ENCODE results near the gene CDC27. TPM values are rescaled to one million over a fixed set of nuclear protein-coding genes. Genes with fewer than 3 reads are reported as not detected.
"Not testable (repeated sequence)": the region's sequence is repeated elsewhere in the genome, so short reads cannot be mapped to it uniquely, and the experiment has no call there.

Gene CDC27
- total RNA-seq, 1 experiment from 2014 or later: 100 TPM

DNA sequence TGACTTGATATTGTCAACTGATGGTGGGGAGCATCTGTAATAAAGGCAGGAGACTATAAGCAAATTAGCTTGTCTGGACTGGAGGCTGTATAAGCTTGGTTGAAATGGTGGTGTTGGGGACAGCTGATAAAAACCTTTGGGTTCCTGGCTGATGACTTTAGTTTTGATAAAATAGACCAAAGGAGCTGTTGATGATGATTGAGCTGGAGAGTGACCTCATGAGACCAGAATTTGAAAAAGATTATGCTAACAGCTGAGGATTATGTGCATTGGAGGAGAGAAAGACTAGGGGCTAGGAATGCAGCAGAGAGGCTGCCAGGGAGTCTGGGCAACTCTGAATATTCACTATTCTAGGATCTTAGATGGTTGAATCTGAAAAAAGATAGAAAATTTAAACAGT is 8.7 kb upstream of the CDC27 start:
- DNase-seq (ENCODE audit: low spot score): no peak

DNA sequence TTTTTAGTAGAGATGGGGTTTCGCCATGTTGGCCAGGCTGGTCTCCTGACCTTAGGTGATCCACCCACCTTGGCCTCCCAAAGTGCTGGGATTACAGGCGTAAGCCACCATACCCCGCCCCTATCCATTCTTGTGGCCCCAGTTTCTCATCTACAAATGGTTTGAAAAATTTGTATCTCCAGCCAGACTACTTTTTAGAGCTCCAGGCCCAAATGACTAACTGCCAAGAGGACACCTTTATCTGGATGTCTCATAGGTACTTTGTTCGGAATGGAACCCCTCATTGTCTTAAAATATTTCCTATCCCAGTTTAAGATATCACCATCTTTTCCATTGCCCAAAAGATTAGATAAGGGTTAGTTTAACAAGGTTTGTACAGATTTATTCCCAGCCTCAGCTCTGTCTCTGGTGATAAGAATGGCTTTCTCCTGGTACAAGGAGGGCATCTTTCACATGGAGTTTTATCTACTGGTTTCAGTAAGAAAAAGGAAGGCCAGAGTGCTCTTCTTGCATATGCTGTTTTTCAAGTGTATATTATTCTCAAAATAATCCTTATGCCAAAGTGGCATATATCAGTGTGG is 4.9 kb upstream of the CDC27 start:
- DNase-seq (ENCODE audit: low spot score): no peak

DNA sequence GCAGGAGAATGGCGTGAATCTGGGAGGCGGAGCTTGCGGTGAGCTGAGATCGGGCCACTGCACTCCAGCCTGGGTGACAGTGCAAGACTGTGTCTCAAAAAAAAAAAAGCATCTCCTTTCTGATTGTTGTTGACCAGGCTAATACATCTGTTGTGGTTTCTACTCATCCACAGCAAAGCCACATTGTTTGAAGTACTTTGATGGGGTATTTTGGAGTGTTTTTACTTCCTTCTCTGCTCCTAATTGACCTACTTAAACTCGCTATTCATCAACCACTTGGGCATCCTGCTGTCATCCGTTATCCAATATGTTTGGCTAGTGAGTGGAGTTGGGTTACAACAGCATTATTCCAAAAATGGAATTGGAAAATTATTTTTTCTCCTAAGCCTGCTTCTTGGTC is 3.5 kb upstream of the CDC27 start:
- peak; percentile 48 for DNase-seq (ENCODE audit: low spot score)

DNA sequence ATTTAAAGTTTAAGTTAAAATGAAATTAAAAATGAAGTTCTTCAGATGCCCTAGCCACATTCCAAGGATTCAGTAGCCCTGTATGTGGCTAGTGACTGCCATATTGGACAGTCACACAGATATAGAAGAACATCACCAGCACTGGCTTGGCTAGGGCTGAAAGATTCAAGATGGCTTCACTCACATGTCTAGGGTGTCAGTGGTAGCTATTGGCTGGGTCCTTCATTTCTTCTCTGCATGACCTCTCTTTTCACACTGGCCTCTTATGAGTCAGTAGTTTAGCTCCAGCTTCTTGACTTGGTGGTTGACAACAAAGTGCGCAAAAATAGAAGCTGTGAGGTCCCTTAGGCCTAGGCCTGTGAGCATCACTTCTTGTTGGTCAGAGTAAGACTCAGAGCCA is 1.7 kb upstream of the CDC27 start:
- DNase-seq (ENCODE audit: low spot score): no peak

DNA sequence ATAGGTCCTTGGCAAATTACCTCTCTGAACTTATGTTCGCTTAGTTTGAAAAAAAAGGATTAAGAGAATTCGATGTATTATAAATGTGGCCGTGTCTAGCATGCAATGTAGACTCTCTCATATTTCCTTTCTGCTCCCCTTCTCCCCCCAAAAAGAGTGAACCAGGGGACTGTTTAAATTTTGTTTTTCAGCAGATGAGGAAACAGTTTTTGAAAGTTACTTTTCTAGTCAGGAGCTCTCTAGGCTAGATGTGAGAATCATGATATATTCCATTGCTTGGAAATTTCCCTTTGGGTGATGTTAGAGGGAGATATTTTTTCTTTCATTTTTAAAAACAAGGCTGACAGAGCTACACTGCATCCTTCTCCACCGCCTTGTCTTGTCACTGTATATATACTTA is 1.1 kb upstream of the CDC27 start:
- DNase-seq (ENCODE audit: low spot score): no peak

DNA sequence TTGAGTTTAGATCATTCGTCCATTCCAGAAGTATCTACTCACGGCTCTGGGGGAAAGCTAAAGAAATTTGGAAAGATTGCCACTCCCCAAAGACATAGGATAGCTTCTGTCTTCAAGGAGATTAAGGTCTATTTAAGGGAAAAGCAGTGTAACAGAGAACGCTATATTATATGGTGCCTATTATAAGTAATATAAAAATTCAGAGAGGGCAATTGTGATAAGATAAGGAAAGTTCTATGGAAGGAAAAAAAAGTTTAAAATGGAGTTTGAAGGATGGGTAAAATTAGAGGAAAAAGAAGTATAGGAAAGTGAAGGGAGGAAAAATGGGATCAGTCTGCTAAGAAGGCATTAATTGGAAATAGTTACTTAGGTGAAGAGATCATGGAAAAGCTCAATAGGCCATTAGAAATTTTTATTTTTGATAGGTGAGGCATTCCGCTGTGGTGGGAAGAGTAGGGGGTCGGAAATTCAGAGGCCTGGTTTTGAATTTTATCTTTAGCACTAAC is 690 bp upstream of the CDC27 start:
- no peak for DNase-seq (ENCODE audit: low spot score)

DNA sequence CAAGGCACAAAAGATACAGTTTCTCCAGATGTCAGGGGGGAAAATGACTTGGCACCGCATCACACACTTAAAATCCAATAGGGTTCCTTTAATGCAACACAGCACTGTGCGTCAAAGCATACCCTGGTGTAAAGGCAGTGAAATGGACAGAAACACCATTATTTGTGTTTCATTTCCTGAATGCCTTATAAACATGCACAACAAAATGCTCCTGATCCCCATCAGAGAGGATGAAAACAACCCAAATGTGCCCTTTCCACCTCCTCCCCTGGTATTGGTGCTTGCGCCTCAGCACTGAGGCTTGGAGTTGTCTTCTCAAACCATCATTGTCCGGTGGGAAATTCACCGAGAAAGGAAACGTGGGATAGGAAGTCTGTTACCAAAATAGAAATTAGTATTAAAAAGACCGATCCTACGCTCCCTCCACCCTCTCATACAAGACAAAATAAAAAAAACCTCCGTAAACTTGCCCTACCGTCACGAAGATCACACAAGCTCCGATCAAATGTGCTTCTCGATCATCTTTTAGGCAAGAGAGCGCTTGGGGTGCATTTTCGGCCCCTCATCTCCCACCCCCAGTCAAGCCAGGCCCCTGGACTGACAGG is 722 bp downstream of the CDC27 start:
- DNase-seq (ENCODE audit: low spot score): no peak

DNA sequence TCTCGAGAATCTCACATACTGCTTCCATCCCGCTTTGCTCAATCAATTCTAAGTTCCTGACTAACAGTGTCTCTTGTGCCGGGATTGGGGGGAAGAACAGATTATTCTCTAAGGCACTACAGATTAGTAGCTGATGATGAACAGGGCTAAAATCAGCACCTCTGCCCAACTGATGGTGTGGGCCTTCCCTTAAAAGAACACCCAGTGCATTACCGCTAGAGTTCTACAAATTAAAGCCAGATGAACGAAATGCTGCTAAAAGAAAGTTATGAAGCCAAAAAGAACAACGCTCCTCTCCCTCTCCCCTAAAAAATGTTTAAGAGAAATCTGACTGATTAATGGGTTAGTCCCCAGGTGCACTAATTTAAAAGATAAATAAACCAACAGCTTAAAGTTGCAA is 4.4 kb downstream of the CDC27 start:
- no peak for DNase-seq (ENCODE audit: low spot score)

DNA sequence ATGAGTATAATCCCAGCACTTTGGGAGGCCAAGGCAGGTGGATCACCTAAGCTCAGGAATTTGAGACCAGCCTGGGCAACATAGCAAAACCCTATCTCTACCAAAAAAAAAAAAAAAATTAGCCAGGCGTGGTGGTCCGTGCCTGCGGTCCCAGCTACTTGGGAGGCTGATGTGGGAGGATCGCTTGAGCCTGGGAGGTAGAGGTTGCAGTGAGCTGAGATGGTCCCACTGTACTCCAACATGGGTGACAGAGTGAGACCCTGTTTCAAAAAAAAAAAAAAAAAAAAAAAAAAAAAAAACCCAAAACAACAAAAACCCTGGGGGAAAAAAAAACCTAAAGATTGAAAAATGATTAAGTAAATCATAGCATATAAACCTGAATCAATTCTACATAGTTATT is 8.1 kb downstream of the CDC27 start:
- DNase-seq (ENCODE audit: low spot score): not testable (repeated sequence)

DNA sequence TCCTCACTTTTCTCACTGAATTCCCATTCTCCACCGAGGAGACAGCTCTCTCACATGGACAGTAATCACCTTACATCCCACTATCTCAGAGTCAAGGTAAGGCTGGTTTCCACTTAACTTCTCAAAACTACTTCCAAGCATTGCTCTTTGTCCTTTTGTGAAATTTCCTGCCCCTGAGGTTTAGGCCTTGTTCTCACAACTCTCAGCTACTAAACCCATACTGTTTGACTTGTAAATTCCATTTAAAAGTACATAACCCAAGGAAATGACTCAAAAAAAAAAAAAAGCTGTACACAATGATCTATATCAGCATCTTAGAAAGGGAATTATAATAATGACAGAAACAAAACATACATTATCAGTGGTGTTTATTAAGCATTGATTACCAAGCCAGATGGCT is 8.8 kb downstream of the CDC27 start:
- no peak for DNase-seq (ENCODE audit: low spot score)

DNA sequence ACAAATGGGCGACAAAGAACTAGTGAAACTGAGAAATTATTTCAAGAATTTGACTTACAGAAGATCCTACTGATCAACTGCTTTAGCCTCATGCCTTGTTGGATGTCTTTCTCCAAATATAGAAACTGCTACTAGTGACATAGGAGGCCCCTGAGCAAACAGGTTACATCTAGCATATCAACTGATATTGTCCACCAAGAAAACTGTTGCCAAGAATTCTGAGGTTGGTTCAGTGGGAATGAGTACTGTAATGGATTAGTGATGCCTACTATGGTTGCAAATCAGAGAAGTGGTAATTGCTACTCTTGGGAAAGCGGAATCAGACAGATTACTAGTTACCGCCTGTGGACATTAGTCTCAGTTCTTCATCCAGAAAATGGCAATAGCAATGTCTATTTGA is 10.0 kb downstream of the CDC27 start:
- no peak for DNase-seq (ENCODE audit: low spot score)

DNA sequence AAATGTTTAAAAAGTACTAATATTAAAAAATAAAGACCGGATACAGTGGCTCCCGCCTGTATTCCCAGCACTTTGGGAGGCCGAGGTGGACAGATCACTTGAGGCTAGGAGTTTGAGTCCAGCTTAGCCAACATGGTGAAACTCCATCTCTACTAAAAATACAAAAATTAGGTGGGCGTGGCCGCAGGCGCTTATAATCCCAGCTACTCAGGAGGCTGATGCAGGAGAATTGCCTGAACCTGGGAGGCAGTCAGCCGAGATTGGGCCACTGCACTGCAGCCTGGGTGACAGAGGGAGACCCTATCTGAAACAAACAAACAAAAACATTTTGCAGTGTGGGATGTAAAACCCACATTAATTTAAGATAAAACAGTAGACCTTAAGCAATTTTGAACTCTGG is 11.8 kb downstream of the CDC27 start:
- DNase-seq (ENCODE audit: low spot score): no peak

DNA sequence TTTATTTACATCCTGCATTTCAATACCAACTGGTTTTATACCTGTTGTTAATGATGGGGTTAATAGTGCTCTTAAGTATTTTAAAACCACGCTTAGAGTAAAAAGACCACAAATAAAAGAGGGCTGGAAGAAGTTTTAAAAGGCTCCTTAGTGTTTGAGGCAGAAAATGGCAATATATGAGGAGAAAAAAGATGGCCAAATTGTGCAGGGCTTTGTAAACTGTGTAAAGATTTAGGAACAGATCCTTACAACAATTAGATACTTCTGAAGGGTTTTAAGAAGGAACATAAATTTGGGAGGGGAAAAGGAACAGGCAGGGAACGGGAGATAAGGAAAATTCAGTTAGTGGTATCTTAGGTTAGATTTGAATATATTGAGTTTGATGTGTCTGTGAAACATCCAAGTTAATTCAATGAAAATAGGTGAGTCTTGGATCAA is 12.7 kb downstream of the CDC27 start:
- DNase-seq (ENCODE audit: low spot score): no peak

DNA sequence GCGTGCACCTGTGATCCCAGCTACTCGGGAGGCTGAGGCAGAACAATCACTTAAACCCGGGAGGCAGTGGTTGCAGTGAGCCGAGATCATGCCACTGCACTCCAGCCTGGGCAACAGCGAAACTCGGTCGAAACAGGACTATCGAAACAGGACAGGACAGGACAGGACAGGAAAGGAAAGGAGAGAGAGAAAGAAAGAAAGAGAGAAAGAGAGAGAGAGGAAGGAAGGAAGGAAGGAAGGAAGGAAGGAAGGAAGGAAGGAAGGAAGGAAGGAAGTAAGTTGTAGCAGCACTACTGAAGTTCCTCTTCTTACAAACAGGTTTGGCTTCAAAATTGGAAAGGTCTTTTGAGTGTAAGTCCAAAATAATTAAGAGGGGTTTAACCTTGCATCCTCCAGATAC is 14.3 kb downstream of the CDC27 start:
- DNase-seq (ENCODE audit: low spot score): not testable (repeated sequence)

DNA sequence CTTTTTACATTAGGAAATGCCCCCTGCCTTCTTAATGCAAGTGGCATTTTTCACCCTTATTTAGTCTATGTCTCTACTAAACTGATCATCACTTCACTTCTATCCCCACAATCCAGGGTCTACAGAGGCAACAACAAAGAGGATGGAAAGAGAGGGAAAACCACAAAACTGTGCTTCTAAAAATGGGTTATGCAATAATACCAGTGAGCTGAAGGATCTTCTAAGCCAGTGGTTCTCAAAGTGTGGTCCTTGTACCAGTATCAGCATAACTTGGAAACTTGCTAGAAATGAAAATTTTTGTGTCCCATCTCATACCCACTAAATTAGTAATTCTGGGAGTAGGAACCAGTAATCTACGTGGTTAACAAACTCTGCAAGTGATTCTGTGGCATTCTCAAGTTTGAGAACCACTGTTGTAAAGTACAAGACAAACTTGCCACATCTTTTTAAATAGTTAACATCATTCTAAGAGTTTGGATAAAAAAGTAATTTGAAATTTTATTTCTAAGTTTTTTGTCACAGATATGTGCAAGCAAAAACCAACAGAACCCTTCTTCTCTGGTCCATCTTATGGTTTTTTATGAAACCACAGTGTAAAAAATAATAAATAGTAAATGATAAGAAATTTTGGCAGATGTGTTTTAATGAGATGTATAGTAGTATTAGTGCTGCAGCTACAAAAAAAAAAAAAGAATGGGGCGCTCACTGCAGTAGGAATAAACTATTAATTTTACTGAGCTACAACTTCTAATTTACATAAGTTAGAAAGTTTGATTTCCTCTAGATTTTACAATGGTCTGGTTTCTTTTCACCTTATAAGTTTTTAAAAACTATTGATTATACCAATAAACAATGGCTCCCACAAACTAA is 16.2 kb downstream of the CDC27 start:
- no peak for DNase-seq (ENCODE audit: low spot score)

DNA sequence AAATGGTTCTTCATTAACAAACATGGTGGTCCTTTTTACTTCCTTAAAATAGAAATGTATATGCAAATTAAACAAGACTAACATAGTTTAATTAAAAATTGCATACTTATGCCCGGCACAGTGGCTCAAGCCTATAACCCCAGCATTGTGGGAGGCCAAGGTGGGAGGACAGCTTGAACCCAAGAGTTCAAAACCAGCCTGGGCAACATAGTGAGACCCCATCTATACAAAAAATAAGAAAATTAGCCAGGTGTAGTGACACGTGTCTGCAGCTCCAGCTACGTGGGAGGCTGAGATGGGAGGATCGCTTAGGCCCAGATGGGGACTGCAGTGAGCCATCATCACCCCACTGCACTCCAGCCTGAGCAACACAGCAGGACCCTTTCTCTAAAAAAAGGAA is 18.4 kb downstream of the CDC27 start:
- DNase-seq (ENCODE audit: low spot score): no peak

DNA sequence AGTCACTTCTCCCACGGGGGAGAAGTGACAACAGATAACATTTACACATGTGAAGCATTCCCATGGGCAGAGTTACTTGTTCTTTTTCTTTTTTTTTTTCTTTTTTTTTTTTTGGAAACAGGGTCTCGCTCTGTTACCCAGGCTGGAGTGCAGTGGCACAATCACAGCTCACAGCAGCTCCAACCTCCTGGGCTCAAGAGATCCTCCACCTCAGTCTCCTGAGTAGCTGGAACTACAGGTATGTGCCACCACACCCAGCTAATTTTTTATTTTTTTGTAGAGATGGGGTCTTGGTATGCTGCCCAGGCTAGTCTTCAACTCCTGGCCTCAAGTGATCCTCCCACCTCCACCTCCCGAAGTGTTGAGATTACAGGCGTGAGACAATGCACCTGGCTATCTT is 20.2 kb downstream of the CDC27 start:
- DNase-seq (ENCODE audit: low spot score): not testable (repeated sequence)

DNA sequence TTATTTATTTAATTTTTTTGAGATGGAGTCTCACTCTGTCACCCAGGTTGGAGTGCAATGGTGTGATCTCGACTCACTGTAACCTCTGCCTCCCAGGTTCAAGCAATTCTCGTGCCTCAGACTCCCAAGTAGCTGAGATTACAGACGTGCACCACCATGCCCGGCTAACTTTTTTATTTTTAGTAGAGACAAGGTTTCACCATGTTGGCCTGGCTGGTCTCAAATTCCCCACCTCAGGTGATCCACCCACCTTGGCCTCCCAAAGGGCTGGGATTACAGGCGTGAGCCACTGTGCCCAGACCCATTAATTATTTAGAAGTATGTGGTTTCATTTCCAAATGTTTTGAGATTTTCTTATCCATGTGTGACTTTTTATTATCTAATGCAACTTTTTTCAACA is 22.2 kb downstream of the CDC27 start:
- DNase-seq (ENCODE audit: low spot score): not testable (repeated sequence)

DNA sequence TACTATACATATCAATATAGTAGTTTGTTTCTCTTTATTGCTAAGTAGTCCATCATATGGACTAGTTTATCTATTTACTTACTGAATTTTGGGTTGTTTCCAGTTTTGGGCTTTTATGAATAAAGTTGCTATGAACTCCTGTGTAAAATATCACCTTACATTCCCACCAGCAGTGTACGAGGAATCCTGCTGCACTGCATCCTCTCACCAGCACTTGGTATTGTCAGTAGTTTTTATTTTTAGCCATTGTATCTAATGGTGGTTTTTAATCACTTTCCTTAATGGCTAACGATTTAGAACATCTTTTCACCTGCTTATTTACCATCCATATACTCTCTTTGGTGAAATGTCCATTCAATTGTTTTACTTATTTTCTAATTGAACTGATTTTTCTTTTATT is 24.0 kb downstream of the CDC27 start:
- DNase-seq (ENCODE audit: low spot score): no peak

DNA sequence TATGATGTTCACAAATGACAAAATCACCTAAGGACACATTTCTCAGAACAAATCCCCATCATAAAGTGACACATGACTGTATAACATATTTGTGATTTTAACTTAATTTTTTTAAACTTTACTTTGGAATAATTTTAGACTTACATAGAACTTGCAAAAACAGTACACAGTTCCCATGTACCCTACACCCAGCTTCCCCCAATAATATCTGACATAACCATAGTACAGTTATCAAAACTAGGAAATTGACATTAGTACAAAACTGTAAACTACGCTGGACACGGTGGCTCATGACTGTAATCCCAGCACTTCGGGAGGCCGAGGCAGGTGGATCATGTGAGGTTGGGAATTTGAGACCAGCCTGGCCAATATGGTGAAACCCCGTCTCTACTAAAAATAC is 24.8 kb downstream of the CDC27 start:
- DNase-seq (ENCODE audit: low spot score): no peak

DNA sequence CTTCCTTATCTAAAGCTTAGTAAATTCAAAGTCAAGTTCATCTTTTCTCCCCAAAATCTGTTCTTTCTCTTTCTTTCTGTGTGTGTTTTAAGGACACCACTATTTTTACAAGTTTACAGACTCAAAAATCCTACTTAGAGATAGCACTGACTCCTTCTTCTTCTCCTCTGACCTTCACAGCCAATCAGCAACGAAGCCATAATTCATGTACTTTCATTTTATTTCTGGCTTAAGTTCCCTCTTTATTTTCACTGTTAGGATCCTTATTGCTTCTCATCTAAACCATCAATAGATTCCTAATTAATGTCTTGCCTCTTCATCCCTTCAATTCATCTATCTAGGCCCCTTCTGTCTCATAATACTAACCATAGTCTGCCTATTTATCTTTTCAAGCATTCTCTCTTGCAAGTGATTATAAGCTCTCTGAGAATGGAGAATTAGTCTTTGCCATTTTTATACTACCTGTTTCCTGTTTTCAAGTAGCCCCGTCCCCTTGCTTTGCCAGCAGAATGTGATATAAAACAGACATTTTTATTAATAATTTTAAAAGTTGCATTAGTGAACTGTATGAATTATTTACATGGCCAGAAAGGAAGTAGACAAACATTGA is 27.0 kb downstream of the CDC27 start:
- no peak for DNase-seq (ENCODE audit: low spot score)

DNA sequence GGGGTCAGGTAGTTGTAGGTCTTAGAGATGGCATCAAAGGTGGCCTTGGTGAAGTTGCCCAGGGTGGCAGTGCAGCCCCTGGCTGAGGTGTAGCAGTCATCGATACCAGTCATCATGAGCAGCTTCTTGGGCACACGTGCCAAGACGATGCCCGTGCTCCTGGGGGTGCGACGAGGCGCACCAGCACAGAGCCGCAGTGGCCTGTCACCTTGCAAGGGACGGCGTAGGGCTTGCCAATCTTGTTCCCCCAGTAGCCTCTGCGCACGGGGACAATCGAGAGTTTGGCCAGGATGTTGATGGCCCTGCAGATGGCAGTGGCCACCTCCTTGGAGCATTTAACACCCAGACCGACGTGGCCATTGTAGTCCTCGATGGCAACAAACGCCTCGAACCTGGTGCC is 29.8 kb downstream of the CDC27 start:
- DNase-seq (ENCODE audit: low spot score): no peak

DNA sequence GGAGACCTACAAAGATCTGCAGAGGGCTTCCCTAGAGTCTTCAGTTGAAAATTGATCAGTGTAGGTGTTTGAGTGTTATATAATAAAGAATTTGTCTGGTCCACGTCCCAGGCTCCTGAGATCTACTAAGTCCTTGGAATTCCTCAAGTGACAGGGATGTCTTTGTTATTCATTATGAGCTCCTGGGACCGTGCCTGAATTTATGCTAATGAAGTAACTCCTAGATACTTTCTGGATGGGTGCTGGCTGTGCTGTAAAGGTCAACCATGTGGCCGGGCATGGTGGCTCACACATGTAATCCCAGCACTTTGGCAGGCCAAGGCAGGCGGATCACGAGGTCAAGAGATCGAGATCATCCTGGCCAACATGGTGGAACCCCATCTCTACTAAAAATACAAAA is 43.7 kb downstream of the CDC27 start:
- no peak for DNase-seq (ENCODE audit: low spot score)
